Measurements from ENCODE around the gene UAP1. TPM values are rescaled to one million over a fixed set of nuclear protein-coding genes. Genes with fewer than 3 reads are reported as not detected.
A peak's percentile ranks its signal among the peaks of the same experiment; 100 is the strongest.
"Not testable (repeated sequence)": the region's sequence is repeated elsewhere in the genome, so short reads cannot be mapped to it uniquely, and the experiment has no call there.

UAP1 gene
- total RNA-seq, 2 experiments from 2014 or later = 14.1 to 23.5 TPM

DNA sequence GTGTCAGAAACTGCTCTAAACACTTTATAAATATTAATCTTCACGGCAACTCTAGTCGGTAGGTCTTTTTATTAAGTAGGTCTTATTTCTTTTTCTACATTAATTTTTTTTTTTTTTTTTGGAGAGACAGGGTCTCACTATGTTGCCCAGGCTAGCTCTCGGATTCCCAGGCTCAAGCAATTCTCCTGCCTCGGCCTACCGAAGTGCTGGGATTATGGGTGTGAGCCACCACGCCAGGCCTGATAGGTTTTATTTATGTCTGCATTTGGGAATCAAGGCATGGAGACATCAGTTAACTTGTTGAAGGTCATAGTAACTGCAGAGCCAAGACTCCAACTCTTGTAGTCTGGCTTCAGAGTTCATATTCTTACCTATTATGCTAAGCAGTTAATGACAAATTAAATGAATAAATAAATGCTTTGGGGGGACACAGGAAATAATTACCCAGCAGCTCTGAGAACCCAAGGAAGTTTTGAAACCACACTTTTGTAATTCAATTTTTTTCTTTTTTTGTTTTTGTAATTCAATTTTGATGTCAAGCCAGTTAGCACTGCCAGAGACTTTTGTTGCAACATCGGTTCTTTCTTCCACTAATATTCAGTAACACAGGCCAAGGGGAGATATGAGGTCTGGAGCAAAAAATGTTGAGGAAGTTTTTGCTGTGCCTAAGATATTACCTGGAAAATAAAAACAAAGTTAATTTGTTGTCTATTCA is 9.4 kb upstream of the UAP1 start:
- H3K4me3 Mint-ChIP-seq = no peak overlapping the region
- H3K27ac Mint-ChIP-seq = no peak overlapping the region
- no peaks in the 10 kb centered on the region for H3K9me3 Mint-ChIP-seq (ENCODE audit: low read depth)
- CTCF ChIA-PET = no interaction called here
- no peak for DNase-seq
- no peaks in the 10 kb centered on the region for H3K36me3 Mint-ChIP-seq
- H3K27me3 Mint-ChIP-seq = no peaks in the 10 kb centered on the region
- no peak for ATAC-seq
- peaks cover 3% of the 10 kb centered on the region for H3K4me1 Mint-ChIP-seq

DNA sequence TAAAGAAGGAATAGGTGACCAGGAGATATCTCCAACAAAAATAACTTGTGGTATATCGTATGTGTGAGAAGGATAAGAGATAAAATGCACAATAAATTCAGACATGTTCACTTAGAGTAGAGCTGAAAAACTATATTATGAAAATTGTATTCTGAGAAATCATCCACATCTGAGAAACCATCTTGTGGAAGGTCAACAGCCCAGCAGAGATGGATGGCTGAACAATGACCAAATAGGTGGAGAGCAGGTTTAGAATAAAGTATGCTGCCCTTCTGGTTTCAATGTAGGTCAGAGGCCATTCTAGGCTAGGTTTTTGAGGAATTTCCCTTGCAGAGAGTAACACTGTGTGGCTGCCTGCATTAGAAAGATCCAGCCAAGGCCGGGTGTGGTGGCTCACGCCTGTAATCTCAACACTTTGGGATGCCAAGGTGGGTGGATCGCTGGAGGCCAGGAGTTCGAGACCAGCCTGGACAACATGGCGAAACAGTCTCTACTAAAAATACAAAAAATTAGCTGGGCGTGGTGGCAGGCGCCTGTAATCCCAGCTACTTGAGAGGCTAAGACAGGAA is 8.8 kb upstream of the UAP1 start:
- ATAC-seq = no peak
- H3K4me1 Mint-ChIP-seq = peaks cover 3% of the 10 kb centered on the region
- H3K4me3 Mint-ChIP-seq = no peak overlapping the region
- CTCF ChIA-PET = no interaction called here
- no peaks in the 10 kb centered on the region for H3K27me3 Mint-ChIP-seq
- no peak overlapping the region for H3K27ac Mint-ChIP-seq
- H3K9me3 Mint-ChIP-seq (ENCODE audit: low read depth) = no peaks in the 10 kb centered on the region
- DNase-seq = no peak
- H3K36me3 Mint-ChIP-seq = no peaks in the 10 kb centered on the region

GRCh38 chr1:162554258-162554657 is 7.3 kb upstream of the UAP1 start:
- no peak overlapping the region for H3K27ac Mint-ChIP-seq
- no peaks in the 10 kb centered on the region for H3K27me3 Mint-ChIP-seq
- H3K36me3 Mint-ChIP-seq = no peaks in the 10 kb centered on the region
- DNase-seq (no peak), ATAC-seq (no peak)
- H3K9me3 Mint-ChIP-seq (ENCODE audit: low read depth) = no peaks in the 10 kb centered on the region
- no peak overlapping the region for H3K4me3 Mint-ChIP-seq
- CTCF ChIA-PET = interaction anchor here (1.0 kb wide), 1 partner anchor 12 kb away, joined by 3 read pairs; no protein-coding TSS in a partner anchor
- no peaks in the 10 kb centered on the region for H3K4me1 Mint-ChIP-seq

- no peak for DNase-seq
- peaks cover 18% of the 10 kb centered on the region for H3K4me1 Mint-ChIP-seq
- H3K36me3 Mint-ChIP-seq = peaks cover 1% of the 10 kb centered on the region
- CTCF ChIA-PET = no interaction called here
- no peaks in the 10 kb centered on the region for H3K27me3 Mint-ChIP-seq
- no peak overlapping the region for H3K27ac Mint-ChIP-seq
- no peak for ATAC-seq
- H3K4me3 Mint-ChIP-seq = no peak overlapping the region
- H3K9me3 Mint-ChIP-seq (ENCODE audit: low read depth) = no peaks in the 10 kb centered on the region
Measured at GRCh38 chr1:162557536-162557935, 4.0 kb upstream of the UAP1 start.

DNA sequence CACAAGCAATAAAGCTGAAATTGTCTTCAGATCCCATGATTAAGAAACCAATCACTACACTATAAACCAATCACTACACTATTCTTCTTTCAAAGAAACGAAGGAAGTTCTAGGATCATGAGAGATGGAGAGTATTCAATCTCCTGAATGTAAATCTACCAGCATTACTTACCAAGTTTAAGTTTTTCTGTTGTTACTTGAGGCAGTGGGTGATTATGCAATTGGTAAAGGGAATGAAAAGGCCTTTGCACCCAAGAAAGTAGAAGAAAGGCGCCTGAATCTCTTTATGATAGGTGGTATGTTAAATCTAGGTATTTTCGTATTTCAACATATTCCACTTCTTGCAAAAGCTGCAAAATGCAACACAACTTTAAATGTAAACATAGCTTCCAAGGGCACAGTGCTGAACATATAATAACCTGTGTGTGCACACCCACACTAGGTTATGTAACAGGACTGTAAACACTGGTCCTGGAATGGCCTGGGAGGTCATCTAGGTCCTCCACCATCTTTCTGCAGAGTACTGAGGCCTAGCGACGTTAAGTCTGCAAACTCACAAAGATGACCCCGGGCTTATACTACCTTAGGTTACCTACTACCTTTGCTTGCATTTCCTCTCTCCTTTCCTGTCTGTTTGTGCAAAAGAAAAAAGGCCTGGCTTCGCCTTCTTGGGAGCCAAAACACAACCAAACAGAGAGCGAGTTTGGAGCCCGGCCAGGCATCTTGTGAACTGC is 1.1 kb upstream of the UAP1 start:
- Mint-ChIP-seq H3K27ac (peak overlapping the region; percentile 92), H3K36me3 (peaks cover 1% of the 10 kb centered on the region), H3K9me3 (ENCODE audit: low read depth) (no peaks in the 10 kb centered on the region), H3K4me1 (peaks cover 39% of the 10 kb centered on the region), H3K27me3 (no peaks in the 10 kb centered on the region), H3K4me3 (peak overlapping the region; percentile 82)
- CTCF ChIA-PET = interaction anchor here (1.0 to 1.3 kb wide), 2 partner anchors 13 to 30 kb away, joined by 3 read pairs; no protein-coding TSS in a partner anchor
- DNase-seq = no peak
- ATAC-seq = no peak

DNA sequence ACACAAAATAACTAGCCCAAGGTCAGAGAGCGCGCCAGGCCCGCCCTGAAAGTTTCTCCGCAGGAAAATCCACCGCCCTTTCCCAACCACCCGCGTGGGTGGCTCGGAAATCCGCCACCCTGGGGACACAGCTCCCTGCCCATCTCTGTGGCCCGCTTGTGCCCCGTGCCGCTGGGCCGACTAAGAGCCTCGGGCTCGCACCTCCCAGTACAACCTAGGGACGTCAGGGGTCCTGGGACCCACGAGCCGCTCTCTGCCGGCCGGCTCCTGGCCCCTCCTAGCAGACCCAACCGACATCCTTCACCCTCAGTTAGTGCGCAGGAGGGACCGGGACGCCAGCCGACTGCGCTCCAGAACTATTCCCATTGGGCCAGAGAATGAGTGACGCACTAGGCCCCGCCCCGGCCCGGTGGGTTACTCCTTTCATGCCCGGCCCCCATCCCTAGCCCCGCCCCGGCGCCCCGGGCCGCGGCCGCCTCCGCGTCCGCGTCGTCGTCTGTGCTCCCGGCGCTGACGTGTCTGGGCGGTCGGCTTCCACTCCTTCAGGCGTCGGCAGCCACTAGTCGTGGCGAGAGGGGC is 396 bp upstream of the UAP1 start:
- DNase-seq (peak; percentile 98), ATAC-seq (peak; percentile 95)
- Mint-ChIP-seq H3K27ac (peak overlapping the region; percentile 92), H3K4me3 (peak overlapping the region; percentile 82), H3K27me3 (no peaks in the 10 kb centered on the region), H3K36me3 (peaks cover 4% of the 10 kb centered on the region), H3K4me1 (peaks cover 44% of the 10 kb centered on the region), H3K9me3 (ENCODE audit: low read depth) (no peaks in the 10 kb centered on the region)
- CTCF ChIA-PET = interaction anchor here (1.0 to 1.3 kb wide), 2 partner anchors 12 to 31 kb away, joined by 3 read pairs; no protein-coding TSS in a partner anchor

DNA sequence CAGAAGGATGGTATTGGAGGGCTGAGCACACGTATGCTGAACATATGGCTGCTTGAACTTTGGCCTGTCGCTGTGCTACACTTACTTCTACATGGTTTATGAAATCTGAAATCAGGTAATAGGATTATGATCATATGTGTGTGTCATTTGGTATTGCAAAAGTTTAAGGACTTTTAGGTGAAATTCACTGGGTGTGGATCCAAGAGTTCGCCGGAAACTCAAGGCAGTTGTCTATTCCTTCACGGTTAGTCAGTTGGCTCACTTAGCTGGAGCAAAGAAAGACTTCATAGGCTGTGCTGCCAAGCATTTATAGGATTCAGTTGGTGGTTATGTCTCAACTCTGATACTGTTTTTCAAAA is 927 bp downstream of the UAP1 start:
- Mint-ChIP-seq H3K4me3 (peak overlapping the region; percentile 82), H3K27ac (peak overlapping the region; percentile 84), H3K9me3 (ENCODE audit: low read depth) (no peaks in the 10 kb centered on the region), H3K27me3 (no peaks in the 10 kb centered on the region), H3K36me3 (peaks cover 12% of the 10 kb centered on the region), H3K4me1 (peaks cover 46% of the 10 kb centered on the region)
- ATAC-seq = no peak
- no peak for DNase-seq
- CTCF ChIA-PET = no interaction called here

- no peak for DNase-seq
- ATAC-seq = no peak
- peaks cover 16% of the 10 kb centered on the region for H3K36me3 Mint-ChIP-seq
- H3K27ac Mint-ChIP-seq = no peak overlapping the region
- no peak overlapping the region for H3K4me3 Mint-ChIP-seq
- H3K27me3 Mint-ChIP-seq = no peaks in the 10 kb centered on the region
- peaks cover 46% of the 10 kb centered on the region for H3K4me1 Mint-ChIP-seq
- CTCF ChIA-PET = no interaction called here
- H3K9me3 Mint-ChIP-seq (ENCODE audit: low read depth) = no peaks in the 10 kb centered on the region
Measured at GRCh38 chr1:162564762-162565218, 3.3 kb downstream of the UAP1 start.

DNA sequence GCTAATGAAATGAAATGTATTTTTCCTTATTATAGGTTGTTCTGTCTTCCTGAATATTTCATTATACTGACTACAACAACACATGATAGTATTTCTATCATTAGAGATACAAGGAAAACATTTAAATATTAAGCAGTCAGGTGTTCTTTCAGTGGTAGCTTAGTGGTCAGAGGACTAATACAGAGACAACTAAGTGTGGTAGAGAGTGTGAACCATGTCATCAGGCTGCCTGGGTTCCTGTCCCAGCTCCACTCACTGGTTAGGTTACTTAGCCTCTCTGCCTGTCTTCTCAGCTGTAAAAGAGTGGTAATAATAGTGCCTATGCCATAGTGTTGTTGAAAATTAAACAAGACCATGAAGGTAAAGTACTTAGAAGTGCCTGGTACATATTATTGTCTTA is 3.9 kb downstream of the UAP1 start:
- ATAC-seq (no peak), DNase-seq (no peak)
- Mint-ChIP-seq H3K27ac (no peak overlapping the region), H3K4me1 (peaks cover 42% of the 10 kb centered on the region), H3K9me3 (ENCODE audit: low read depth) (no peaks in the 10 kb centered on the region), H3K36me3 (peaks cover 16% of the 10 kb centered on the region), H3K4me3 (no peak overlapping the region), H3K27me3 (no peaks in the 10 kb centered on the region)
- CTCF ChIA-PET = no interaction called here

DNA sequence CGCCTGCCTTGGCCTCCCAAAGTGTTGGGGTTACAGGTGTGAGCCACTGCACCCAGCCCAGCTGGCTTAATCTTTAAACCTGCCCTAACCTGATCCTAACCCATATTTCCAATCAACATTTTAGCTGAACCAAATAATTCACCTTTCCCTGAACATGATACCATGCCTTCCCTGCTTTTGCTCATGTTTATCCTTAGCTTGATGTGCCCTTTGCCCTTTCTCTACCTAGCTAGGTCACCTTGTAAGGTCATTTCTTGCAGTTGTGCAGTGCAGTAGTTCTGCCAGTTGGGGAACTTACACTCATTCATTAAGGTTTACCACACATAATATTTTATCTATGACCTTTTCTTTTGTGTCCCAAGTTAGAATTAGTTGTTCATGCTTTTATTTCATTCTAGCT is 5.3 kb downstream of the UAP1 start:
- Mint-ChIP-seq H3K4me1 (peaks cover 35% of the 10 kb centered on the region), H3K27me3 (no peaks in the 10 kb centered on the region)
- CTCF ChIA-PET = interaction anchor here (1.2 kb wide), 1 partner anchor 13 kb away, joined by 3 read pairs; no protein-coding TSS in a partner anchor

GRCh38 chr1:162568802-162569201 is 7.3 kb downstream of the UAP1 start:
- Mint-ChIP-seq H3K27ac (no peak overlapping the region), H3K4me3 (no peak overlapping the region), H3K4me1 (peaks cover 25% of the 10 kb centered on the region), H3K36me3 (peaks cover 14% of the 10 kb centered on the region), H3K27me3 (no peaks in the 10 kb centered on the region), H3K9me3 (ENCODE audit: low read depth) (no peaks in the 10 kb centered on the region)
- DNase-seq (no peak), ATAC-seq (no peak)
- CTCF ChIA-PET = no interaction called here

More for the DNA sequence above, 5.3 kb downstream of the UAP1 start:
- DNase-seq (no peak), ATAC-seq (no peak)
- H3K4me3 Mint-ChIP-seq = no peak overlapping the region
- peaks cover 14% of the 10 kb centered on the region for H3K36me3 Mint-ChIP-seq
- H3K9me3 Mint-ChIP-seq (ENCODE audit: low read depth) = no peaks in the 10 kb centered on the region
- H3K27ac Mint-ChIP-seq = no peak overlapping the region

DNA sequence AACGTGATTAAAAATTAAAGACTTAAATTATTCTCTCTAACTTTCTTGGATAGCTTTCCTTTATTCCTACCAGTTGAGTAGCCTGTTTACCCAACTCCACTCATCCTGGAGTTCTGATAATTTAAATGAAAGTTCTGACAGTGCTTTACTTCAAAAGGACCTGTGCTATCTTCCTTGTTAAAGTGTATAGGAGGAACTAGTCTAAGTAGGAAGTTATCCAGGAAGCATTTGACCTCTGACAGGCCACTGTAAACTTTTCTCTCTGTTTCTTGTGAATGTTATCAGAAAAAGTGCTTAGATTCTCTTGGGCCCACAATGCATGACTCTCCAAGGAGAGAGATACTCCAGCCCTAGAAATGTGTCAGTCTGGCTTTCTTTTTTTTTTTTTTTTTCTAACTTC is 9.2 kb downstream of the UAP1 start:
- H3K27ac Mint-ChIP-seq = no peak overlapping the region

GRCh38 chr1:162571121-162571520 is 9.6 kb downstream of the UAP1 start:
- CTCF ChIA-PET; H3K4me1 Mint-ChIP-seq; DNase-seq; H3K9me3 Mint-ChIP-seq (ENCODE audit: low read depth); H3K27me3 Mint-ChIP-seq; H3K27ac Mint-ChIP-seq; H3K4me3 Mint-ChIP-seq; ATAC-seq: not testable (repeated sequence)
- peaks cover 11% of the 10 kb centered on the region for H3K36me3 Mint-ChIP-seq

More for the DNA sequence above, 9.2 kb downstream of the UAP1 start:
- Mint-ChIP-seq H3K4me3 (no peak overlapping the region), H3K4me1 (peaks cover 8% of the 10 kb centered on the region), H3K9me3 (ENCODE audit: low read depth) (no peaks in the 10 kb centered on the region), H3K27me3 (no peaks in the 10 kb centered on the region), H3K36me3 (peaks cover 14% of the 10 kb centered on the region)
- CTCF ChIA-PET = no interaction called here
- DNase-seq (no peak), ATAC-seq (no peak)
